Esophagus squamous epithelium (tissue), 5 donors: Measurements from ENCODE around the gene ZNF358. TPM values are rescaled to one million over a fixed set of nuclear protein-coding genes. Genes with fewer than 3 reads are reported as not detected.

Experiments used
- DNase-seq: peaks from one replicate; lab custom pipeline; 2025; lab: John Stamatoyannopoulos, UW
- H3K27ac ChIP-seq, 4 donors: fragments of 200-600 bp; sonication (generic); one replicate each; pipeline ENCODE4 v1.5.1; 2016 to 2019; ENCODE audit warnings: mild to moderate bottlenecking in 1 of 4
- H3K27me3 ChIP-seq, 4 donors: fragments of 200-600 bp; sonication (generic); 1 replicate in 3 of 4; 2 replicates in 1 of 4; pipeline versions ENCODE4 v1.5.1 to v1.6.0; 2017 to 2021; ENCODE audit warnings: antibody characterized with exemption in 1 of 4
- H3K36me3 ChIP-seq, 3 donors: fragments of 200-600 bp; sonication (generic); one replicate each; pipeline ENCODE4 v1.5.1; 2016 to 2019
- H3K4me1 ChIP-seq, 3 donors: fragments of 200-600 bp; sonication (generic); one replicate each; pipeline ENCODE4 v1.5.1; 2017 to 2019
- H3K4me3 ChIP-seq, 4 donors: fragments of 200-600 bp; sonication (generic); 1 replicate in 3 of 4; 2 replicates in 1 of 4; pipeline ENCODE4 v1.5.1; 2016 to 2019; ENCODE audit warnings: mild to moderate bottlenecking in 2 of 4, moderate library complexity in 1 of 4
- H3K9me3 ChIP-seq, 3 donors: fragments of 200-600 bp; sonication (generic); one replicate each; pipeline ENCODE4 v1.5.1; 2016 to 2019
- CTCF ChIP-seq, 6 experiments: fragments of 450-650 bp in 4 of 6; fragments of 200-600 bp in 2 of 6; sonication (generic) in 2 of 6; IDR thresholded peaks; one replicate each; pipeline ENCODE4 v1.5.1; 2016 to 2019; ENCODE audit warnings: antibody characterized with exemption in 6 of 6, mild to moderate bottlenecking in 4 of 6, moderate library complexity in 4 of 6
- POLR2A ChIP-seq, 4 donors: fragments of 450-650 bp; IDR thresholded peaks; one replicate each; pipeline ENCODE4 v1.6.1; 2017; ENCODE audit warnings: antibody characterized with exemption in 4 of 4, mild to moderate bottlenecking in 4 of 4, moderate library complexity in 3 of 4
- WGBS, 2 donors: methylation state at CpG; one replicate each; pipeline ENCODE4 v1.1.5; 2018; 5-methylcytosine and 5-hydroxymethylcytosine counted together
- intact Hi-C: fragments of 100-400 bp; cut with DNase I; formaldehyde crosslinking; loops from one replicate; pipeline ENCODE4 v1.15.0; 2022
- total RNA-seq, 4 donors: library from RNA; depleted of rRNA; stranded (reverse); fragments of >200 nt; gene quantifications; one replicate each; pipeline ENCODE4 v1.1.0, GENCODE V29; 2016
- donor health status: DM: yes; HTN: yes; CAD: no.

ZNF358 gene
- total RNA-seq, 4 donors from 2014 or later: 3.8 to 42.2 (median 19.5) TPM

- H3K4me1 ChIP-seq: peaks cover 19 to 33% (median 21%) of the 10 kb centered on the region in 3 donors
- peak overlapping the region in 3 of 4 donors; percentile 73 to 86 (median 78) for H3K27ac ChIP-seq
- intact Hi-C loops: loop anchor here (10.0 kb wide), 1 partner anchor 138 kb away; no protein-coding TSS in a partner anchor
- WGBS, 2 donors: 10 to 11% methylated on average over 8 to 12 of the region's 23 CpGs
- no peaks in the 10 kb centered on the region for H3K9me3 ChIP-seq
- DNase-seq: no peak
- TF ChIP-seq CTCF (IDR thresholded peaks at IDR 0.05): no peak
- TF ChIP-seq POLR2A (IDR thresholded peaks at IDR 0.05): no peak
- peak overlapping the region; percentile 71 to 91 (median 84) for H3K4me3 ChIP-seq
- H3K36me3 ChIP-seq: peaks cover 4 to 60% (median 19%) of the 10 kb centered on the region in 3 donors
- H3K27me3 ChIP-seq: no peaks in the 10 kb centered on the region
These were observed 7.2 kb downstream of the ZNF358 start for GRCh38 chr19:7522923-7523667.

DNA sequence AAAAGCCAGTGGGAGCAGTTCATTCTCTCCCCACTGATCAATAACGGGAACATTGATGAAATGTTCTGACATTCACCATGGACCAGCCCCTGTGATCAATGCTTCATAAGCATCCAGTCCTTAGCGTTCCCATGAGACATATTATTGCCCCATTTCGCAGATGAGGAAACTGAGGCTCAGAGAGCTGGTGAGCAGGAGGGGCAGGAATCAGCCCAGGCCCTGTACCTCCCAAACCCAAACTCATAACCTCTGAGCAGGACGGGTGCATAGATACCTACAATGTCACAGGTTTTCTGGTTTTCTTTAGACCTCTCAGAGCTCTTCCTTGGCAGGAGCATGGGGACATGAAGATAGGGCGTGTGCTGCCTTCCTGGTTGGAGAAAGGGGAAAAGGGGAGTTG lies 8.6 kb downstream of the ZNF358 start:
- WGBS, 2 donors: 91 to 98% methylated on average over 4 to 5 of the region's 5 CpGs

DNA sequence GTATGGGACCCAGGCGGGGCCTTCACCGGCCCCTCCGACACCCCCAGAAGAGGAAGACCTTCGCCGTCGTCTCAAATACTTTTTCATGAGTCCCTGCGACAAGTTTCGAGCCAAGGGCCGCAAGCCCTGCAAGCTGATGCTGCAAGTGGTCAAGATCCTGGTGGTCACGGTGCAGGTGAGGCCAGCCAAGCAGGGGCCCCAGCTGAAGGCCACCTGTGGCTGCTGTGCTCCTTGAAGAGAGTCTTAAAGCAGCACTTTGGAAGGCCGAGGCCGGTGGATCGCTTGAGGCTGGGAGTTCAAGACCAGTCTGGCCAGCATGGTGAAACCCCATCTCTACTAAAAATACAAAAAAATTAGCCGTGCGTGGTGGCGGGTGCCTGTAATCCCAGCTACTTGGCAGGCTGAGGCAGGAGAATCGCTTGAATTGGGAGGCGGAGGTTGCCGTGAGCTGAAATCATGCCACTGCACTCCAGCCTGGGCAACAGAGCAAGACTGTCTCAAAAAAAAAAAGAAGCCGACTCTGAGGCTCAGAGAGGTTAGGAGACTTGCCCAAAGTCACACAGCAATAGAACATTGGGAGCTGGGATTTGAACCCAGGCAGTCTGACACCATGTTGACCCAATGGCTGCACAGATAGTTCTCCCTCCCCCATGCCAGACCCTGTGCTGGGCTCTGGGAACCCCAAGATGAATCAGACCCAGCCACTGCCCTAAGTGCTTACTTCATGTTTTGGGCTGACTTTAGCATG lies 9.3 kb downstream of the ZNF358 start:
- intact Hi-C loops: loop anchor here (10.0 kb wide), 1 partner anchor 140 kb away; no protein-coding TSS in a partner anchor
- WGBS, 2 donors: 82 to 91% methylated on average over 10 of the region's 20 CpGs
- DNase-seq: no peak
- Histone ChIP-seq H3K27ac (no peak overlapping the region), H3K36me3 (peaks cover 15 to 68% (median 21%) of the 10 kb centered on the region in 3 donors), H3K9me3 (no peaks in the 10 kb centered on the region), H3K4me3 (no peak overlapping the region), H3K27me3 (no peaks in the 10 kb centered on the region), H3K4me1 (peaks cover 19 to 33% (median 21%) of the 10 kb centered on the region in 3 donors)
- no peak for TF ChIP-seq CTCF (IDR thresholded peaks at IDR 0.05)
- TF ChIP-seq POLR2A (IDR thresholded peaks at IDR 0.05): no peak

More for the DNA sequence above, 8.6 kb downstream of the ZNF358 start:
- Histone ChIP-seq H3K36me3 (peaks cover 10 to 68% (median 26%) of the 10 kb centered on the region in 3 donors), H3K4me3 (no peak overlapping the region), H3K27me3 (no peaks in the 10 kb centered on the region), H3K9me3 (no peaks in the 10 kb centered on the region), H3K4me1 (peaks cover 19 to 33% (median 21%) of the 10 kb centered on the region in 3 donors), H3K27ac (no peak overlapping the region)
- TF ChIP-seq POLR2A (IDR thresholded peaks at IDR 0.05) (no peak), CTCF (IDR thresholded peaks at IDR 0.05) (no peak)
- no peak for DNase-seq
- intact Hi-C loops: loop anchor here (10.0 kb wide), 1 partner anchor 140 kb away; no protein-coding TSS in a partner anchor

GRCh38 chr19:7526059-7526929 lies 10.4 kb downstream of the ZNF358 start:
- Histone ChIP-seq H3K4me3 (no peak overlapping the region), H3K27ac (no peak overlapping the region), H3K4me1 (peaks cover 19 to 32% (median 21%) of the 10 kb centered on the region in 3 donors), H3K36me3 (peaks cover 17 to 70% (median 20%) of the 10 kb centered on the region in 3 donors), H3K9me3 (no peaks in the 10 kb centered on the region), H3K27me3 (no peaks in the 10 kb centered on the region)
- no peak for TF ChIP-seq CTCF (IDR thresholded peaks at IDR 0.05)
- TF ChIP-seq POLR2A (IDR thresholded peaks at IDR 0.05): no peak
- intact Hi-C loops: loop anchor here (10.0 kb wide), 1 partner anchor 141 kb away; no protein-coding TSS in a partner anchor
- 75 to 76% methylated on average over 11 to 13 of the region's 31 CpGs for WGBS, 2 donors
- no peak for DNase-seq
